Epithelial cell of proximal tubule (primary cell): Measurements from ENCODE around the gene EPHX1. TPM values are rescaled to one million over a fixed set of nuclear protein-coding genes. Genes with fewer than 3 reads are reported as not detected.

ENCODE experiments used
- DNase-seq: peaks from one replicate; pipeline ENCODE4 v3.0.0-alpha.2; 2011; ENCODE audit warnings: low read depth
- H3K4me3 ChIP-seq: 2 replicates; pipeline ENCODE4 v1.5.1; 2011; ENCODE audit warnings: low read depth, mild to moderate bottlenecking, low read length
- total RNA-seq: library from RNA; depleted of rRNA; stranded (reverse); fragments of >200 nt; gene quantifications from 2 replicates; pipeline ENCODE4 v1.2.3, GENCODE V29; 2015
- TF ChIP-seq, protein P1 (sequence below): conservative IDR thresholded peaks from 2 replicates; pipeline ENCODE4 v1.5.1; 2012; ENCODE audit warnings: low read depth, mild to moderate bottlenecking, low read length

EPHX1 gene
- total RNA-seq, 1 donor from 2014 or later = 20.1 TPM

DNA sequence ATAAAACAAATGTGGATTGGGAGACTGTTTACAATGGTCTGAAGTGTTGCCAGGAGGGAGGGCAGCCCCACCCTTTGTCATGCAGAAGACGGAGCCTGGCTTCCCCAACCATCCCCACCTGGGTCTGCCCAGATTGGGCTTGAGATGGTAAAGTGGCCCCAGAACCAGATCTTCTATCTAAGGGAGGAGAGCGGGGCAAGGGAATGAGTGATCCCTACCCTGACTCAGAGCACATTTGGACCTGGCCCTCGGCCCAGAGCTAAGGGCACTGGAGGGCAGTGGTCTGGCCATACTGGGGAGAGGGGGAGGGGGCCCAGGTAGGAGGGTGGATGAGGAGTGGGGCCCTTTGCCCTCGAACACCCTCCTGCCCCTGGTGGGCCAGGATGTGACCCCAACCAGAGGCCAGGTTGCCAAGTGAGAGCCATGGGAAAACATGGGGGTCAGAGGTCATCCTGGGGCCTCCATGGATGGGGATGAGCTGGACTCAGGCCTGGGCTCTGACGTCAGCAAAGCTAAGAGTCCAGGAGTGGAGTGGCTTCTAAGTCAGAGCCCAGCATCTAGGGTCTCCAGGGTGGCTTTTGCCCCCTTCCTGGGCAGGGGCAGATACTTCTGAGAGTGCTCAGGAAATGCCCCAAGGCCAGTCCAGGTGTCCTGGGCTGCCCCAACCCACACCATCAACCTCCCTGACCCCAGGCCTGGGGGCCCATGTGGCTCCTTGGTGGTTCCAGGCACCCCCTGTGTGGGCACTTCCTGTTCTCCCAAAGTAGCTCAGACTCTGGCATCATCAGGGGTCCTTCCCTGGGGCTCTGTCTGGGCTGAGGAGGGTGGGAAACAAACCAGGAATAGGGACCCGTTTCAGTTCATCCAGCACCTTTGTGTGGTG, 80.7 kb downstream of the EPHX1 start:
- no peak for DNase-seq
- no peak overlapping the region for H3K4me3 ChIP-seq
- TF ChIP-seq, protein P1, sequence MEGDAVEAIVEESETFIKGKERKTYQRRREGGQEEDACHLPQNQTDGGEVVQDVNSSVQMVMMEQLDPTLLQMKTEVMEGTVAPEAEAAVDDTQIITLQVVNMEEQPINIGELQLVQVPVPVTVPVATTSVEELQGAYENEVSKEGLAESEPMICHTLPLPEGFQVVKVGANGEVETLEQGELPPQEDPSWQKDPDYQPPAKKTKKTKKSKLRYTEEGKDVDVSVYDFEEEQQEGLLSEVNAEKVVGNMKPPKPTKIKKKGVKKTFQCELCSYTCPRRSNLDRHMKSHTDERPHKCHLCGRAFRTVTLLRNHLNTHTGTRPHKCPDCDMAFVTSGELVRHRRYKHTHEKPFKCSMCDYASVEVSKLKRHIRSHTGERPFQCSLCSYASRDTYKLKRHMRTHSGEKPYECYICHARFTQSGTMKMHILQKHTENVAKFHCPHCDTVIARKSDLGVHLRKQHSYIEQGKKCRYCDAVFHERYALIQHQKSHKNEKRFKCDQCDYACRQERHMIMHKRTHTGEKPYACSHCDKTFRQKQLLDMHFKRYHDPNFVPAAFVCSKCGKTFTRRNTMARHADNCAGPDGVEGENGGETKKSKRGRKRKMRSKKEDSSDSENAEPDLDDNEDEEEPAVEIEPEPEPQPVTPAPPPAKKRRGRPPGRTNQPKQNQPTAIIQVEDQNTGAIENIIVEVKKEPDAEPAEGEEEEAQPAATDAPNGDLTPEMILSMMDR = no peak

DNA sequence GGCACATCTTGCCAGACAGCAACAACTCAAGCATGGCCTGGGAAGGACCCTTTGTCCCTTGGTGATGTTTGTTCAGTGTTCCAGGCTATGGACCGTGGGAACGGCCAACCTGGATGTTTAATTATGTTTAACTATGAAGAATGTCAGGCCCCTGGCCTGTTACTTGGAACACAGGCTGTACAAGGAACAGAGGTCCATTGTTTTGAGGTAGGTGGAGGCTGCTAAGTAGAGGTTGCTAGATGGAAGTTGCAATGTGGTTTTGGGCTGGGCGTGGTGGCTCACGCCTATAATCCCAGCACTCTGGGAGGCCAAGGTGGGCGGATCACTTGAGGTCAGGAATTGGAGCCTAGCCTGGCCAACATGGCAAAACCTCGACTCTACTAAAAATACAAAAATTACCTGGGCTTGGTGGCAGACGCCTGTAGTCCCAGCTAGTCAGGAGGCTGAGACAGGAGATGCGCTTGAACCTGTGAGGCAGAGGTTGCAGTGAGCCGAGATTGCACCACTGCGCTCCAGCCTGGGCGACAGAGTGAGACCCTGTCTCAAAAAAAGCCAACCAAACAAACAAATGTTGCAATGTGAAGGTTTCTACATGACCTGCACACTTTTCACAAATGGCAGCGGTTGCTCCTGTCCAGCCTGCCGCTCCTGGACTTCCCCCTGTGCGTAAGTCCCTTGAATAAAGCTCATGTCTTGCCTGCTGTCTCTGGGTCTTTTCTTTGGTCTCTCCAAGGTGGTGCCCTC, 81.5 kb downstream of the EPHX1 start:
- DNase-seq = no peak

DNA sequence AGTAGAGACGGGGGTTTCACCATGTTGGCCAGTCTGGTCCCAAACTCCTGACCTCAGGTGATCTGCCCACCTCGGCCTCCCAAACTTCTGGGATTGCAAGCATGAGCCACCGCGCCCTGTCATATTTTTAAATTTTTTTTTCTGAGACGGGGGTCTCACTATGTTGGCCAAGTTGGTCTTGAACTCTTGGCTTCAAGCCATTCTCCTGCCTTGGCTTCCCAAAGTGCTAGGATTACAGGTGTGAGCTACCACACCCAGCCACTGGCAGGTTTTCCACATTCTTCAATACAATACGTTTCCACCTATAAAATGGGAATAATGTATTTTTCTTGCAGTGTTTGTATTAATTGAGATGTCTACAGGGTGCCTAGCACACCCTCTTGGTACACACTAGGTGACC, 82.4 kb downstream of the EPHX1 start:
- H3K4me3 ChIP-seq = no peak overlapping the region
- DNase-seq = no peak
- TF ChIP-seq, protein P1 = no peak

More for the DNA sequence above, 81.5 kb downstream of the EPHX1 start:
- no peak overlapping the region for H3K4me3 ChIP-seq
- TF ChIP-seq, protein P1 = no peak

Other genes with a start within 250 kb of the EPHX1 start
- gene ENAH, start 157.0 kb upstream of the EPHX1 start, total RNA-seq = 37.7 and 39.0 TPM in 2 replicates
- gene SRP9, start 32.3 kb upstream of the EPHX1 start, total RNA-seq = 313 and 368 TPM in 2 replicates
- 13.2 and 19.5 TPM in 2 replicates for gene TMEM63A, start 72.3 kb downstream of the EPHX1 start, total RNA-seq
- gene LEFTY1, start 79.0 kb downstream of the EPHX1 start, total RNA-seq = not detected in 2 replicates
- 37.8 and 62.3 TPM in 2 replicates for gene PYCR2, start 114.1 kb downstream of the EPHX1 start, total RNA-seq
- 0.36 TPM in 1 of 2 replicates, not detected in the other for gene LEFTY2, start 131.1 kb downstream of the EPHX1 start, total RNA-seq
- gene SDE2, start 189.2 kb downstream of the EPHX1 start, total RNA-seq = 19.4 and 20.7 TPM in 2 replicates